Measurements from ENCODE around the gene PDLIM7.

Gene PDLIM7

DNA sequence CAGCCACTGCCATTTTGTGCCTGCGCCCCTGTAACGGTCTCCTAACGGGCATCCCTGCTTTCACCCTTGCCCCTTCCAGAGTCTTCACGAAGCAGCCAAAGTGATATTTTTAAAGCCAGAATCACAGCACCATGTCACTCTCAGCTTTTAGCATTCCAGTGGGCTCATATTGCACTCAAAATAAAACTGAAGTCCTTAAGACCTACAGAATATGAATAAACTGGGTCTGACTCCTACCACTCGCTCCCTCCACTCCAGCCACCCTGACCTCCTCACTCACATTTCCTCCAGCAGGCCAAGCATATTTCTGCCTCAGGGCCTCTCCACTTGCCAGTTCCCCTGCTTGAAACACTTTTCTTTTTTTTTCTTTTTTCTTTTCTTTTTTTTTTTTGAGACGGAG, 2.4 kb upstream of the PDLIM7 start:
- peaks cover 14% of the 10 kb centered on the region for H3F3A ChIP-seq (ENCODE audit: insufficient read depth, low read length)
- H3K9me3 ChIP-seq (replicated peaks; ENCODE audit: insufficient read depth, low read length), result no peaks in the 10 kb centered on the region
- H3K4me2 ChIP-seq (ENCODE audit: low read depth, low read length), result no peak overlapping the region
- TF ChIP-seq EZH2 (optimal IDR thresholded peaks at IDR 0.05; ENCODE audit: low read depth, low read length) (no peak), EZH2phosphoT487 (IDR thresholded peaks at IDR 0.05; ENCODE audit: low read length) (no peak)
- TF ChIP-seq, protein P1, sequence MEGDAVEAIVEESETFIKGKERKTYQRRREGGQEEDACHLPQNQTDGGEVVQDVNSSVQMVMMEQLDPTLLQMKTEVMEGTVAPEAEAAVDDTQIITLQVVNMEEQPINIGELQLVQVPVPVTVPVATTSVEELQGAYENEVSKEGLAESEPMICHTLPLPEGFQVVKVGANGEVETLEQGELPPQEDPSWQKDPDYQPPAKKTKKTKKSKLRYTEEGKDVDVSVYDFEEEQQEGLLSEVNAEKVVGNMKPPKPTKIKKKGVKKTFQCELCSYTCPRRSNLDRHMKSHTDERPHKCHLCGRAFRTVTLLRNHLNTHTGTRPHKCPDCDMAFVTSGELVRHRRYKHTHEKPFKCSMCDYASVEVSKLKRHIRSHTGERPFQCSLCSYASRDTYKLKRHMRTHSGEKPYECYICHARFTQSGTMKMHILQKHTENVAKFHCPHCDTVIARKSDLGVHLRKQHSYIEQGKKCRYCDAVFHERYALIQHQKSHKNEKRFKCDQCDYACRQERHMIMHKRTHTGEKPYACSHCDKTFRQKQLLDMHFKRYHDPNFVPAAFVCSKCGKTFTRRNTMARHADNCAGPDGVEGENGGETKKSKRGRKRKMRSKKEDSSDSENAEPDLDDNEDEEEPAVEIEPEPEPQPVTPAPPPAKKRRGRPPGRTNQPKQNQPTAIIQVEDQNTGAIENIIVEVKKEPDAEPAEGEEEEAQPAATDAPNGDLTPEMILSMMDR (IDR thresholded peaks at IDR 0.05; ENCODE audit: low read length), result no peak
- DNase-seq, result no peak
- H3K9ac ChIP-seq (ENCODE audit: low read length), result no peak overlapping the region
- H3K4me3 ChIP-seq (ENCODE audit: low read length), result no peak overlapping the region
- H3K27me3 ChIP-seq (replicated peaks; ENCODE audit: insufficient read depth, low read length), result peaks cover 21% of the 10 kb centered on the region
- H3K4me1 ChIP-seq (ENCODE audit: low read length), result peaks cover 22% of the 10 kb centered on the region
- H3K27ac ChIP-seq (ENCODE audit: low read length), result no peak overlapping the region
- no peak overlapping the region for H2AFZ ChIP-seq (ENCODE audit: low read length)
- no peaks in the 10 kb centered on the region; the same call in 1 of the 2 replicates for H4K20me1 ChIP-seq (ENCODE audit: insufficient read depth, low read length)
- no peaks in the 10 kb centered on the region for H3K9me2 ChIP-seq (replicated peaks; ENCODE audit: insufficient read depth, low read length)
- H3K36me3 ChIP-seq (replicated peaks; ENCODE audit: insufficient read depth, low read length), result no peaks in the 10 kb centered on the region
- H3K79me2 ChIP-seq (ENCODE audit: low read length), result no peaks in the 10 kb centered on the region

DNA sequence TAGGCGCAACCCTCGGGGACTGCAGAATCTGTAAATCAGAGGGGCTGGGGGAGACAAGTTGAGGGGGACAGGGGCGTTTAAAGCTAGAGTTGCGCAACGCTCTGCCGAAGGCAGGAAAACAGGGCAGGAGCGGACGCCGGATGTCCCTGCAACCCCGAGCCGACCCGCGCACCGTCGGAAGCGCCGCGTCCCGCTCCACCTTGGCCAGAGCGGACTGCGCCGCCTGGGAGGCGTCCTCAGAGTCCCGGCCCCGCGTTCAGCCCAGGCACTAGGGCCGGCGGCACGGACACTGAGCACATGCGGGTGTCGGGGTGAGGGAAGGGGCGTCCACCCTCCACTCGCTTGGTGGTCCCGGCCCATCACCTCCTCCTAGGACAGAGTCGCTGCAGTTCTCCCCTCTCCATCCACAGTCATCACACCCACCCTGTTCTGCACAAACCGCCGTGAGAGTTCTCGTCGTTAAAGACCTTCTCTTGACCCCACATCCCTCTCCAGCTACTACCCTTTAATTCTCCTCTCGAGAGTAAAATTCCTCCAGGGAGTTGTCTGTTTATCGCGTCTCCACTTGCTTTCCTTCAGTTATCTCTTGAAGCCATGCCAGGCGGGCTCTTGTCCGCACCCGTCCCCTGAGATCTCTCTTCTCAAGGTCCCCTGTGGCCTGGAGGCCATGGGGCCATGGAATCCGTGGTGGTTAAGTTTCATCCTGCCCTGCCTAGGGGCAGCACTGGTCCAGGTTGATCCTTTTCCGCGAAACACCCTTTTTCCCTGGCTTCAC, 796 bp upstream of the PDLIM7 start:
- TF ChIP-seq EZH2 (optimal IDR thresholded peaks at IDR 0.05; ENCODE audit: low read depth, low read length), result no peak
- no peak for TF ChIP-seq EZH2phosphoT487 (IDR thresholded peaks at IDR 0.05; ENCODE audit: low read length)
- TF ChIP-seq, protein P1 (IDR thresholded peaks at IDR 0.05; ENCODE audit: low read length), result no peak
- Histone ChIP-seq H3K9ac (ENCODE audit: low read length) (no peak overlapping the region), H3K36me3 (replicated peaks; ENCODE audit: insufficient read depth, low read length) (no peaks in the 10 kb centered on the region), H3K4me2 (ENCODE audit: low read depth, low read length) (peak overlapping the region; percentile 100), H3K27ac (ENCODE audit: low read length) (no peak overlapping the region), H3K27me3 (replicated peaks; ENCODE audit: insufficient read depth, low read length) (peaks cover 21% of the 10 kb centered on the region), H3F3A (ENCODE audit: insufficient read depth, low read length) (peaks cover 14% of the 10 kb centered on the region), H3K4me3 (ENCODE audit: low read length) (peak overlapping the region; percentile 76), H3K9me2 (replicated peaks; ENCODE audit: insufficient read depth, low read length) (no peaks in the 10 kb centered on the region), H2AFZ (ENCODE audit: low read length) (peak overlapping the region; percentile 97), H4K20me1 (ENCODE audit: insufficient read depth, low read length) (no peaks in the 10 kb centered on the region; the same call in 1 of the 2 replicates), H3K79me2 (ENCODE audit: low read length) (no peaks in the 10 kb centered on the region), H3K4me1 (ENCODE audit: low read length) (peaks cover 22% of the 10 kb centered on the region), H3K9me3 (replicated peaks; ENCODE audit: insufficient read depth, low read length) (no peaks in the 10 kb centered on the region)
- no peak for DNase-seq

DNA sequence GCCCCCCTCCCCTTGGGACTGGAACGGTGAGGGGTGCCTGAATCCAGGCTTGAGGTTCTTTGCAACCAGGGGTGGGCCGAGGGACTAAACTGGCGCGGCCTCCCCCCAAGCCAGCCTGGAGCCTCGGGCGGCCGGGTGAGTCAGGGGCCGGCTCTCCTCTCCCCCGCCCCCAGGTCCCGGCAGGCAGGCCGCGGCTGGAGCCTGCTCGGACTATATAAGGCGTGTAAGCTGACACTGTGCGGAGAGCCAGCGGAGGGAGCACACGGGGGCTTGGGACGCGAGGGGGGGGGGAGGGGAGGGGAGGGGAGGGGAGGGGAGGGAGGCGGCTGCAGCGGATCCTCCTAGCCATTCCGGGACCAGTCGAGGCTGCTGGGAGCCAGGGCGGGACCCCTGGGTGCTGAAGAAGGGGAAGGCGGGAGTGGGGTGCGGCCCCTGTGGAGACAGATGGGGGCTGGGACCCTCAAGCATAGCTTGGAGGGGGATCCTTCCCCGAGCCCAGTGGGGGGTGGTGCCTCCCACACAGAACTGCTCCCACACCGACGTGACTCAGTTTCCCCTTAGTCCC, 595 bp downstream of the PDLIM7 start:
- H3K4me1 ChIP-seq (ENCODE audit: low read length), result peaks cover 10% of the 10 kb centered on the region
- no peaks in the 10 kb centered on the region for H3K36me3 ChIP-seq (replicated peaks; ENCODE audit: insufficient read depth, low read length)
- H4K20me1 ChIP-seq (ENCODE audit: insufficient read depth, low read length), result no peaks in the 10 kb centered on the region; the same call in 1 of the 2 replicates
- H3K4me2 ChIP-seq (ENCODE audit: low read depth, low read length), result peak overlapping the region; percentile 100
- peak overlapping the region; percentile 97 for H2AFZ ChIP-seq (ENCODE audit: low read length)
- H3K27ac ChIP-seq (ENCODE audit: low read length), result no peak overlapping the region
- TF ChIP-seq, protein P1 (IDR thresholded peaks at IDR 0.05; ENCODE audit: low read length), result no peak
- TF ChIP-seq EZH2 (optimal IDR thresholded peaks at IDR 0.05; ENCODE audit: low read depth, low read length) (no peak), EZH2phosphoT487 (IDR thresholded peaks at IDR 0.05; ENCODE audit: low read length) (no peak)
- peaks cover 4% of the 10 kb centered on the region for H3F3A ChIP-seq (ENCODE audit: insufficient read depth, low read length)
- peaks cover 21% of the 10 kb centered on the region for H3K27me3 ChIP-seq (replicated peaks; ENCODE audit: insufficient read depth, low read length)
- H3K9me2 ChIP-seq (replicated peaks; ENCODE audit: insufficient read depth, low read length), result no peaks in the 10 kb centered on the region
- DNase-seq, result no peak
- no peaks in the 10 kb centered on the region for H3K79me2 ChIP-seq (ENCODE audit: low read length)
- H3K4me3 ChIP-seq (ENCODE audit: low read length), result peak overlapping the region; percentile 76
- H3K9ac ChIP-seq (ENCODE audit: low read length), result peak overlapping the region; percentile 48; the same call in 1 of the 2 replicates
- no peaks in the 10 kb centered on the region for H3K9me3 ChIP-seq (replicated peaks; ENCODE audit: insufficient read depth, low read length)

Measured in MM.1S (cell line).